ENCODE data around the gene AHDC1.
A peak's percentile ranks its signal among the peaks of the same experiment; 100 is the strongest.
"Not testable (repeated sequence)": the region's sequence is repeated elsewhere in the genome, so short reads cannot be mapped to it uniquely, and the experiment has no call there.

Gene AHDC1

GRCh38 chr1:27507960-27508665 is 95.8 kb downstream of the AHDC1 start:
- no peak for DNase-seq

DNA sequence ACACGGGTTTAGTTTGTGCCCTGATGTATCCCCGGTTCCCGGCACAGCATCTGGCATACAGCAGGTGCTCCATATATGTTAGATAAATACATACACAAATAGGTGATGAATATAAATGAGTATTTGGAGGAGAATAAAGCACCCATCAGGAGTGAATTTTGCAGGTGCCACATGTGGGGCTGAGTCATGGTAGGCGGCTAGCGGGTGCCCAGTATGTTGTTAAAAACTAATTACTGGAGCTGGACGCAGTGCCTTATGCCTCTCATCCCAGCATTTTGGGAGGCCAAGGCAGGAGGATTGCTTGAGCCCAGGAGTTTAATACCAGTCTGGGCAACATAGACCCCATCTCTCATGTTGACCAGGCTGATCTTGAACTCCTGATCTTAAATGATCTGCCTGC is 97.2 kb downstream of the AHDC1 start:
- DNase-seq = no peak

GRCh38 chr1:27505420-27505680 is 98.6 kb downstream of the AHDC1 start:
- DNase-seq = no peak

GRCh38 chr1:27504588-27505419 is 99.1 kb downstream of the AHDC1 start:
- DNase-seq = no peak

DNA sequence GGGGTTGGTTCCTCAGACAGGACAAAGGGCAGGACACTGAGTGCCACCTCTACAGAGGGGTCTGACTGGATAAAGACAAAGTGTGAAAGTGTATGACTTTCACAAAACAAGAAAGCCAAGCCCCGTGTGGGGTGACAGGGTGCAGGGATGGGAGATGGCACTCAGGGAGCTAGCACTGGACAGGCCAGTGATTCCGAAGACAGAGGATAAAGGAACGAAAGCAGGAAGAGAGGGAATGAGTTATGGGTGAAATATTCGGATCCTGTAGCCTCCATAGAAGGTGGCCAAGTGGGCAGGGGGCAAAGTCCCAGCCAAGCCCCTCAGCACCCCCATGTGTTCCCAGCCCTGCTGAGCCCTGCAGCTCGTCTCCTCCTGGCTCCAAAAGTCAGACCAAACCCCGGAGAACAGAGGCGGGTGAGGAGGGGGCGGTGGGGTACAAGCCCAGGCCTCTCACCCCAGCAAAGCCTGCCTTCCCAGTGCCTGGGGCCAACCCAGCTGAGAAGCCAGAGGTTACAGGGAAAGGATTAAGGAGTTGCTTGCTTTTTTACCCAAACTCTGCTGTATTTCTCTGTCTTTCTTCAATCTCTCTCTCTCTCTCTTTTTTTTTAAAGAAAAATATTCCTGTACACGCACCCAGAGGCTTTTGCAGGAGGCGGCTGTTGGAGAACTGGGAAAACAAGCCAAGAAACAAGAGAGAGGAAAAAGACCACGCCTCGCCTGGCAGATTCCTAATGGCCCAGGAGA is 99.9 kb downstream of the AHDC1 start:
- DNase-seq = no peak

DNA sequence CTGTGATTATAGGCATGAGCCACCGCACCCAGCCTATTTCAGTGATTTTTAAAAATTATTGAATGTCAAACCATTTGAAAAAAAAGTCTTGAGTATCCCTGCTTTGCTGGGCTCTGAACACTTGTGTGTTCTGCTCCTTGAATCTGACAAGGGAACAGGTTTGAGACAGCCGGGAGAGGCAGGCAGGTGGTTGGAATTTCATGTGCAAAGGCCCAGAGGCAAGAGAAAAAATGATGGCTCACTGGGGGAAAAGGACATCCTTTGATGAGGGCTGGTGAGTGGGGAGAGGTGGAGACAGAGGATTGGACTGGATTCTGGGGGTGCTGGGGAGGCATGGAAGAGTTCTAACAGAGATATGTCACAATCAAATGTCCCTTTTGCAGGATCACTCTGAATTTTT is 100.9 kb downstream of the AHDC1 start:
- no peak for DNase-seq

DNA sequence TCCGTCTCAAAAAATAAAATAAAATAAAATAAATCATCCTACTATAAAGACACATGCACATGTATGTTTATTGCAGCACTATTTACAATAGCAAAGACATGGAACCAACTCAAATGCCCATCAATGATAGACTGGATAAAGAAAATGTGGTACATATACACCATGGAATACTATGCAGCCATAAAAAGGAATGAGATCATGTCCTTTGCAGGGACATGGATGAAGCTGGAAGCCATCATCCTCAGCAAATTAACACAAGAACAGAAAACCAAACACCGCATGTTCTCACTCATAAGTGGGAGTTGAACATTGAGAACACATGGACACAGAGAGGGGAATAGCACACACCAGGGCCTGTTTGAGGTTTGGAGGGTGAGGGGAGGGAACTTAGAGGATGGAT is 102.8 kb downstream of the AHDC1 start:
- not testable (repeated sequence) for DNase-seq

GRCh38 chr1:27499142-27499541 is 104.8 kb downstream of the AHDC1 start:
- no peak for DNase-seq

- no peak for DNase-seq
Measured at GRCh38 chr1:27496604-27497155, 107.3 kb downstream of the AHDC1 start.

- DNase-seq = no peak
Measured at GRCh38 chr1:27492796-27493195, 111.1 kb downstream of the AHDC1 start.

GRCh38 chr1:27491748-27492700 is 111.9 kb downstream of the AHDC1 start:
- DNase-seq = no peak

- peak; percentile 96 for DNase-seq
Measured at GRCh38 chr1:27489973-27490741, 113.8 kb downstream of the AHDC1 start, which contains the start of gene WASF2. WASF2 (minus strand) TSS chr1:27490167; CDS start chr1:27428890, 61,277 bp downstream.

DNA sequence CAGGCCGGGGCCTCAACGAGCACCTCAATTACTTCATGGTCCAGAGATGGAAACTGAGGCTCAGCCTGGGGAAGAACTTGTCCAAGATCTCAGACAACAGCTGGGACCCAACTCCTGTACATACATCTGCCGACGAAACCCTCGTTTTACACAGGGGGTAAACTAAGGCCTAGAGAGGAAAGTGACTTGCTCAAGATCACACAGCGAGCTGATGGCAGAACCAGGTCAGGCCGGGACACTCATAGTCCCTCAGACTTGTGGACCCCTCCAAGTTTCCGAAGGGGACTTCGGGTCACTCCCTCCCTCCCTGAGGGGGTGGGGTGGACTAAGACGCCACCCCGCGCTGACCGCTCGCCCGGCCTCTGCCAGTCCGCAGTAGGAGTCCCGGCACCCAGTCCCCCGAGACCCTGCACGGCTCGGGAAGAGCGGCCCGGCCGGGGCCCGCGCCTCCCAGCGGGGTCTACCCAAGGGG is 114.4 kb downstream of the AHDC1 start:
- no peak for DNase-seq

GRCh38 chr1:27487966-27488884 is 115.7 kb downstream of the AHDC1 start:
- no peak for DNase-seq

- DNase-seq = no peak
Measured at GRCh38 chr1:27485363-27485762, 118.6 kb downstream of the AHDC1 start.
